WTC11 (cell line): ENCODE results near the gene VEGFA. TPM values are rescaled to one million over a fixed set of nuclear protein-coding genes. Genes with fewer than 3 reads are reported as not detected.

Source experiments
- ATAC-seq: fragments of 200-7000 bp; cut with Tn5 transposase; 2 replicates; pipeline ENCODE4 v1.10.0; 2021; ENCODE audit warnings: mild to moderate bottlenecking, moderate library complexity
- CTCF ChIA-PET: fragments of 300-600 bp; sonication (Branson Sonifier 250); formaldehyde crosslinking; loops from one replicate; lab custom pipeline; 2021; ENCODE audit warnings: antibody characterized with exemption; lab: Charles Lee
- POLR2A ChIA-PET: fragments of 350-600 bp; sonication (Branson Sonifier 250); formaldehyde crosslinking; loops from one replicate; lab custom pipeline; 2021; ENCODE audit warnings: antibody characterized with exemption; lab: Charles Lee
- DNase-seq: peaks from one replicate; pipeline ENCODE4 v3.0.0; 2021; ENCODE audit warnings: low spot score
- H3K27ac Mint-ChIP-seq: 2 replicates; pipeline ENCODE4 v1.8.0; 2021; ENCODE audit warnings: mixed read lengths
- H3K27me3 Mint-ChIP-seq: 2 replicates; pipeline ENCODE4 v1.8.0; 2021; ENCODE audit warnings: low read depth, mild to moderate bottlenecking, moderate library complexity, mixed read lengths
- H3K36me3 Mint-ChIP-seq: 2 replicates; pipeline ENCODE4 v1.8.0; 2021; ENCODE audit warnings: mixed read lengths
- H3K4me1 Mint-ChIP-seq: 2 replicates; pipeline ENCODE4 v1.8.0; 2022; ENCODE audit warnings: mixed read lengths
- H3K4me3 Mint-ChIP-seq: 2 replicates; pipeline ENCODE4 v1.8.0; 2021; ENCODE audit warnings: mild to moderate bottlenecking, moderate library complexity, mixed read lengths
- H3K9me3 Mint-ChIP-seq: 2 replicates; pipeline ENCODE4 v1.8.0; 2021; ENCODE audit warnings: mixed read lengths
- ATF1 ChIP-seq: sonication (generic); formaldehyde crosslinking; IDR thresholded peaks from 2 replicates; pipeline ENCODE4 v1.8.1; 2023; ENCODE audit warnings: mild to moderate bottlenecking, moderate library complexity, missing genetic modification reagents
- CDX4 ChIP-seq: fragments of 250-450 bp; sonication (Bioruptor Pico); IDR thresholded peaks from 2 replicates; pipeline ENCODE4 v1.9.0; 2021; ENCODE audit warnings: moderate library complexity, mild to moderate bottlenecking, inconsistent platforms, borderline replicate concordance
- EMX1 ChIP-seq: fragments of 250-450 bp; sonication (Bioruptor Pico); IDR thresholded peaks from 2 replicates; pipeline ENCODE4 v1.8.0; 2021; ENCODE audit warnings: mild to moderate bottlenecking
- ETV6 ChIP-seq: sonication (generic); formaldehyde crosslinking; IDR thresholded peaks from 2 replicates; pipeline ENCODE4 v1.8.1; 2022; ENCODE audit warnings: mild to moderate bottlenecking, missing genetic modification reagents
- FOXJ3 ChIP-seq: sonication (generic); formaldehyde crosslinking; IDR thresholded peaks from 2 replicates; pipeline ENCODE4 v1.9.0; 2021; ENCODE audit warnings: missing genetic modification reagents, mild to moderate bottlenecking, borderline replicate concordance
- FOXP4 ChIP-seq: sonication (generic); formaldehyde crosslinking; IDR thresholded peaks from 2 replicates; pipeline ENCODE4 v1.8.0; 2022; ENCODE audit warnings: mild to moderate bottlenecking, missing genetic modification reagents
- GABPB1 ChIP-seq: sonication (generic); formaldehyde crosslinking; IDR thresholded peaks from 2 replicates; pipeline ENCODE4 v1.8.1; 2023; ENCODE audit warnings: mild to moderate bottlenecking, missing genetic modification reagents
- KAT7 ChIP-seq: sonication (generic); formaldehyde crosslinking; IDR thresholded peaks from 2 replicates; pipeline ENCODE4 v1.8.1; 2023; ENCODE audit warnings: missing genetic modification reagents, mild to moderate bottlenecking, borderline replicate concordance
- MYBL2 ChIP-seq: sonication (generic); formaldehyde crosslinking; IDR thresholded peaks from 2 replicates; pipeline ENCODE4 v1.8.1; 2023; ENCODE audit warnings: mild to moderate bottlenecking, moderate library complexity, missing genetic modification reagents
- NFATC4 ChIP-seq: fragments of 250-450 bp; sonication (Bioruptor Pico); IDR thresholded peaks from 2 replicates; pipeline ENCODE4 v1.9.0; 2021; ENCODE audit warnings: mild to moderate bottlenecking
- TEAD1 ChIP-seq: sonication (generic); formaldehyde crosslinking; IDR thresholded peaks from 2 replicates; pipeline ENCODE4 v1.8.0; 2022; ENCODE audit warnings: mild to moderate bottlenecking, missing genetic modification reagents
- ZBTB21 ChIP-seq: sonication (generic); formaldehyde crosslinking; IDR thresholded peaks from 2 replicates; pipeline ENCODE4 v1.8.1; 2023; ENCODE audit warnings: mild to moderate bottlenecking, missing genetic modification reagents, borderline replicate concordance
- ZNF532 ChIP-seq: fragments of 250-450 bp; sonication (Bioruptor Pico); IDR thresholded peaks from 2 replicates; pipeline ENCODE4 v1.9.0; 2021; ENCODE audit warnings: mild to moderate bottlenecking, borderline replicate concordance
- total RNA-seq: library from RNA; stranded (reverse); gene quantifications from 3 replicates; pipeline ENCODE4 v1.2.3, GENCODE V29; 2021
- TF ChIP-seq, protein P1 (sequence below): sonication (generic); formaldehyde crosslinking; conservative IDR thresholded peaks from 2 replicates; pipeline ENCODE4 v1.8.1; 2022; ENCODE audit warnings: mild to moderate bottlenecking, missing genetic modification reagents
- TF ChIP-seq, protein P2 (sequence below): sonication (generic); formaldehyde crosslinking; IDR thresholded peaks from 2 replicates; pipeline ENCODE4 v1.8.0; 2022; ENCODE audit warnings: mild to moderate bottlenecking, missing genetic modification reagents
- TF ChIP-seq, protein P3 (sequence below): sonication (generic); formaldehyde crosslinking; IDR thresholded peaks from 2 replicates; pipeline ENCODE4 v1.8.1; 2023; ENCODE audit warnings: mild to moderate bottlenecking, moderate library complexity, missing genetic modification reagents
- TF ChIP-seq, protein P4 (sequence below): sonication (generic); formaldehyde crosslinking; IDR thresholded peaks from 2 replicates; pipeline ENCODE4 v1.8.0; 2023; ENCODE audit warnings: mild to moderate bottlenecking, missing genetic modification reagents

The VEGFA gene
- total RNA-seq, 1 experiment from 2014 or later: 43.8 TPM

GRCh38 chr6:43724914-43725642 is 44.9 kb upstream of the VEGFA start:
- peaks cover 5% of the 10 kb centered on the region for H3K9me3 Mint-ChIP-seq
- no peak overlapping the region for H3K27ac Mint-ChIP-seq
- ATAC-seq (no peak), DNase-seq (no peak)
- H3K27me3 Mint-ChIP-seq: no peaks in the 10 kb centered on the region; the same call in 1 of the 2 replicates
- POLR2A ChIA-PET: interaction anchor here (0.5 to 1.0 kb wide), 3 partner anchors 34 to 170 kb away, joined by 3 to 6 read pairs (median 4); no protein-coding TSS in a partner anchor
- no peak overlapping the region for H3K4me3 Mint-ChIP-seq
- H3K4me1 Mint-ChIP-seq: peaks cover 12% of the 10 kb centered on the region
- CTCF ChIA-PET: interaction anchor here (0.6 to 2.7 kb wide), 15 partner anchors 9 to 354 kb away, joined by 3 to 18 read pairs (median 6); partner anchors contain the start of gene VEGFA
- peak; percentile 100 for TF ChIP-seq GABPB1
- TF ChIP-seq, protein P1, sequence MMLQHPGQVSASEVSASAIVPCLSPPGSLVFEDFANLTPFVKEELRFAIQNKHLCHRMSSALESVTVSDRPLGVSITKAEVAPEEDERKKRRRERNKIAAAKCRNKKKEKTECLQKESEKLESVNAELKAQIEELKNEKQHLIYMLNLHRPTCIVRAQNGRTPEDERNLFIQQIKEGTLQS: no peak
- TF ChIP-seq, all 79 proteins: peak for 1
- H3K36me3 Mint-ChIP-seq: no peaks in the 10 kb centered on the region

- TF ChIP-seq ETV6 (CRISPR knock-in tag) (no peak), KAT7 (no peak), CDX4 (no peak), ZBTB21 (CRISPR knock-in tag) (no peak), TEAD1 (no peak), EMX1 (CRISPR knock-in tag) (no peak), FOXJ3 (CRISPR knock-in tag) (no peak), ZNF532 (CRISPR knock-in tag) (no peak), ATF1 (CRISPR knock-in tag) (no peak), NFATC4 (CRISPR knock-in tag) (no peak), MYBL2 (CRISPR knock-in tag) (no peak), FOXP4 (no peak)
- TF ChIP-seq, protein P2, sequence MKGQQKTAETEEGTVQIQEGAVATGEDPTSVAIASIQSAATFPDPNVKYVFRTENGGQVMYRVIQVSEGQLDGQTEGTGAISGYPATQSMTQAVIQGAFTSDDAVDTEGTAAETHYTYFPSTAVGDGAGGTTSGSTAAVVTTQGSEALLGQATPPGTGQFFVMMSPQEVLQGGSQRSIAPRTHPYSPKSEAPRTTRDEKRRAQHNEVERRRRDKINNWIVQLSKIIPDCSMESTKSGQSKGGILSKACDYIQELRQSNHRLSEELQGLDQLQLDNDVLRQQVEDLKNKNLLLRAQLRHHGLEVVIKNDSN (CRISPR knock-in tag): no peak
- TF ChIP-seq, protein P3, sequence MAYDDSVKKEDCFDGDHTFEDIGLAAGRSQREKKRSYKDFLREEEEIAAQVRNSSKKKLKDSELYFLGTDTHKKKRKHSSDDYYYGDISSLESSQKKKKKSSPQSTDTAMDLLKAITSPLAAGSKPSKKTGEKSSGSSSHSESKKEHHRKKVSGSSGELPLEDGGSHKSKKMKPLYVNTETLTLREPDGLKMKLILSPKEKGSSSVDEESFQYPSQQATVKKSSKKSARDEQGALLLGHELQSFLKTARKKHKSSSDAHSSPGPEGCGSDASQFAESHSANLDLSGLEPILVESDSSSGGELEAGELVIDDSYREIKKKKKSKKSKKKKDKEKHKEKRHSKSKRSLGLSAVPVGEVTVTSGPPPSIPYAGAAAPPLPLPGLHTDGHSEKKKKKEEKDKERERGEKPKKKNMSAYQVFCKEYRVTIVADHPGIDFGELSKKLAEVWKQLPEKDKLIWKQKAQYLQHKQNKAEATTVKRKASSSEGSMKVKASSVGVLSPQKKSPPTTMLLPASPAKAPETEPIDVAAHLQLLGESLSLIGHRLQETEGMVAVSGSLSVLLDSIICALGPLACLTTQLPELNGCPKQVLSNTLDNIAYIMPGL (CRISPR knock-in tag): no peak
- TF ChIP-seq, protein P4, sequence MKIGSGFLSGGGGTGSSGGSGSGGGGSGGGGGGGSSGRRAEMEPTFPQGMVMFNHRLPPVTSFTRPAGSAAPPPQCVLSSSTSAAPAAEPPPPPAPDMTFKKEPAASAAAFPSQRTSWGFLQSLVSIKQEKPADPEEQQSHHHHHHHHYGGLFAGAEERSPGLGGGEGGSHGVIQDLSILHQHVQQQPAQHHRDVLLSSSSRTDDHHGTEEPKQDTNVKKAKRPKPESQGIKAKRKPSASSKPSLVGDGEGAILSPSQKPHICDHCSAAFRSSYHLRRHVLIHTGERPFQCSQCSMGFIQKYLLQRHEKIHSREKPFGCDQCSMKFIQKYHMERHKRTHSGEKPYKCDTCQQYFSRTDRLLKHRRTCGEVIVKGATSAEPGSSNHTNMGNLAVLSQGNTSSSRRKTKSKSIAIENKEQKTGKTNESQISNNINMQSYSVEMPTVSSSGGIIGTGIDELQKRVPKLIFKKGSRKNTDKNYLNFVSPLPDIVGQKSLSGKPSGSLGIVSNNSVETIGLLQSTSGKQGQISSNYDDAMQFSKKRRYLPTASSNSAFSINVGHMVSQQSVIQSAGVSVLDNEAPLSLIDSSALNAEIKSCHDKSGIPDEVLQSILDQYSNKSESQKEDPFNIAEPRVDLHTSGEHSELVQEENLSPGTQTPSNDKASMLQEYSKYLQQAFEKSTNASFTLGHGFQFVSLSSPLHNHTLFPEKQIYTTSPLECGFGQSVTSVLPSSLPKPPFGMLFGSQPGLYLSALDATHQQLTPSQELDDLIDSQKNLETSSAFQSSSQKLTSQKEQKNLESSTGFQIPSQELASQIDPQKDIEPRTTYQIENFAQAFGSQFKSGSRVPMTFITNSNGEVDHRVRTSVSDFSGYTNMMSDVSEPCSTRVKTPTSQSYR (CRISPR knock-in tag): no peak
- CTCF ChIA-PET: interaction anchor here (0.6 to 2.7 kb wide), 9 partner anchors 8 to 353 kb away, joined by 3 to 18 read pairs (median 7); partner anchors contain the start of gene VEGFA
These were observed 44.1 kb upstream of the VEGFA start for GRCh38 chr6:43725643-43726580.

More at GRCh38 chr6:43725643-43726580, 44.1 kb upstream of the VEGFA start:
- Mint-ChIP-seq H3K36me3 (peaks cover 5% of the 10 kb centered on the region; the same call in 1 of the 2 replicates), H3K9me3 (peaks cover 11% of the 10 kb centered on the region), H3K4me1 (peaks cover 12% of the 10 kb centered on the region), H3K27me3 (no peaks in the 10 kb centered on the region; the same call in 1 of the 2 replicates), H3K4me3 (no peak overlapping the region), H3K27ac (no peak overlapping the region)
- ATAC-seq (peak; percentile 14; the same call in 1 of the 2 replicates), DNase-seq (no peak)
- POLR2A ChIA-PET: interaction anchor here (0.5 kb wide), 1 partner anchor 169 kb away, joined by 6 read pairs; no protein-coding TSS in a partner anchor
